Thyroid gland (tissue), 4 donors: ENCODE data around the gene KPNA3.

Experiments used
- CTCF ChIP-seq, 6 experiments: fragments of 200-600 bp in 3 of 6; fragments of 450-650 bp in 3 of 6; sonication (generic) in 3 of 6; IDR thresholded peaks; one replicate each; pipeline ENCODE4 v1.5.1; 2016 to 2019; ENCODE audit warnings: antibody characterized with exemption in 6 of 6, mild to moderate bottlenecking in 2 of 6, inconsistent platforms in 1 of 6, moderate library complexity in 1 of 6
- POLR2A ChIP-seq, 2 donors: fragments of 450-650 bp; IDR thresholded peaks; one replicate each; pipeline ENCODE4 v1.6.1; 2017; ENCODE audit warnings: antibody characterized with exemption in 2 of 2, mild to moderate bottlenecking in 2 of 2, moderate library complexity in 1 of 2

- TF ChIP-seq POLR2A (IDR thresholded peaks at IDR 0.05) (no peak), CTCF (IDR thresholded peaks at IDR 0.05) (no peak)
Measured at GRCh38 chr13:49697468-49697867, 95.0 kb downstream of the KPNA3 start.
